ENCODE results near the gene PSMD9.
"Not testable (repeated sequence)": the region's sequence is repeated elsewhere in the genome, so short reads cannot be mapped to it uniquely, and the experiment has no call there.

PSMD9 gene

DNA sequence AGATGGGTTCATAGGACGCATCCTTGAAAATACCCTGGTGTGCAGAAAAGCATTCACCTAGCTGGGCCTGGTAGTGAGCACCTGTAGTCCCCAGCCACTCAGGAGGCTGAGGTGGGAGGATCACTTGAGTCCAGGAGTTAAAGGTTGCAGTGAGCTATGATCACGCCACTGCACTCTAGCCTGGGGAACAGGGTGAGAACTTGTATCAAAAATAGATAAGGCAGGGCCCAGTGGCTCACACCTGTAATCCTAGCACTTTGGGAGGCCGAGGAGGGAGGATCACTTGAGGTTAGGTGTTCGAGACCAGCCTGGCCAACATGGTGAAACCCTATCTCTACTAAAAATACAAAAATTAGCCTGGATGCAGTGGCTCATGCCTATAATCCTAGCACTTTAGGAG, 27.9 kb upstream of the PSMD9 start:
- H3K27me3 Mint-ChIP-seq; H3K9me3 Mint-ChIP-seq; H3K4me1 Mint-ChIP-seq; H3K27ac Mint-ChIP-seq; H3K36me3 Mint-ChIP-seq (ENCODE audit: low read depth); DNase-seq; H3K4me3 Mint-ChIP-seq; ATAC-seq: not testable (repeated sequence)

DNA sequence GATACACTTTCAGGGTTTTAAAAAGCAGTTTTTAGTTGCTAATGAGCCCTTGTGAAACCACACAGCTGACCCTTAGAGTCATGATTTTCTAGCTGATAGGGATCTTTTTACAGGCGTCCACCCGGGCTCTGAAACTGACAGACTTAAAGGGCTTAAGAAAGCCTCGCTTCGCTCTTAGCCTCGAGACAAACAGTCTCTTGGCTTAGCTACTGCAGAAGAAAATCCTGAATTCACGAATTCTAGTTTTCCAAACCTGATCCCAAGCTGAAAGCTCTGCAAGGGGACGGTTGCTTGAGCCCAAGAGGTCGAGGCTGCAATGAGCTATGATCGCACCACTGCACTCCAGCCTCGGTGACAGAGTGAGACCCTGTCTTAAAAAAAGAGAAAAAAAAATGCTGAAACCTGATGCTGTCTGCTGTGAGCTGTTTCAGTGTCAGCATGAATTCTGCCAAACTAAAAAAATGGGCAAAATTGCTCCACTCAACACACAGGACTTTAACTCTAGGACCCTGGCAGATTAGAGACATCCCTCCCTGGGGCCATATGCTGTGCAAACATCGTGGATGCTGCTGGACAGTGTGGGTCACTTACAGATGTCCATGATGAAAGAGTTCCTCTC, 26.8 kb upstream of the PSMD9 start:
- no peaks in the 10 kb centered on the region for H3K36me3 Mint-ChIP-seq (ENCODE audit: low read depth)
- DNase-seq: no peak
- no peaks in the 10 kb centered on the region for H3K27me3 Mint-ChIP-seq

DNA sequence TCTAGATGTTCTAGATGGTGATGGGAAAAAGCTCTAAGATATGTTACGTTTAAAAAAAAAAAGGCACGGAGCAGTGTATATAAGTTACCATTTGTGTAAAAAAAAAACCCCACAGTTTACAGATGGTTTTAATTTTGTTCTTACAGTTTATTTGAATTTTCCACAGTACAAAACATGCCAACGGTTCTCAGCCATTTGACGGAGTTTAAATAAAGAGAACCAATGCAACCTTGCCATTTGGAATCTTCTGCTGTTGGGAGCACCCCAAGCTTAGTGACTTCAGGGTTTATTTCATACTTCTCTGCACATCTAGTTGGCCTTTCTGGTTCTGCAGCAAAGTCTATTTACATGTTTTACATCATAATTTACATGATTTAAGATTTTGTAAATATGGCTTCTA, 22.3 kb upstream of the PSMD9 start:
- Mint-ChIP-seq H3K9me3 (no peaks in the 10 kb centered on the region), H3K4me3 (no peak overlapping the region), H3K27me3 (no peaks in the 10 kb centered on the region), H3K36me3 (ENCODE audit: low read depth) (no peaks in the 10 kb centered on the region), H3K4me1 (no peaks in the 10 kb centered on the region), H3K27ac (no peak overlapping the region)
- no peak for ATAC-seq
- no peak for DNase-seq

More for the DNA sequence above, 26.8 kb upstream of the PSMD9 start:
- Mint-ChIP-seq H3K27ac (no peak overlapping the region), H3K4me3 (no peak overlapping the region), H3K4me1 (no peaks in the 10 kb centered on the region), H3K9me3 (no peaks in the 10 kb centered on the region)
- no peak for ATAC-seq

DNA sequence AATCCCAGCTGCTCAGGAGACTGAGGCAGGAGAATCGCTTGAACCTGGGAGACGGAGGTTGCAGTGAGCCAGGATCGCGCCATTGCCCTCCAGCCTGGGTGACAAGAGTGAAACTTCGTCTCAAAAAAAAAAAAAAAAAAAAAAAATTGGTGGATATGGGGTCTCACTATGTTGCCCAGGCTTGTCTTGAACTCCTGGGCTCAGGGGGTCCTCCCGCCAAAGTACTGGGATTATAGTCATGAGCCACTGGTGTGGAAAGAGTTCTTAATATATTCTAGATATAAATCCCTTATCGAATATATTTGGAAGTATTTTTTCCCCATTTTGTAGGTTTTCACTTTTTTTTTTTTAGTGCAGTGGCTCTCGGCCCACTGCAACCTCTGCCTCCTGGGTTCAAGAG, 19.4 kb upstream of the PSMD9 start:
- H3K4me1 Mint-ChIP-seq; H3K9me3 Mint-ChIP-seq; H3K36me3 Mint-ChIP-seq (ENCODE audit: low read depth): not testable (repeated sequence)

DNA sequence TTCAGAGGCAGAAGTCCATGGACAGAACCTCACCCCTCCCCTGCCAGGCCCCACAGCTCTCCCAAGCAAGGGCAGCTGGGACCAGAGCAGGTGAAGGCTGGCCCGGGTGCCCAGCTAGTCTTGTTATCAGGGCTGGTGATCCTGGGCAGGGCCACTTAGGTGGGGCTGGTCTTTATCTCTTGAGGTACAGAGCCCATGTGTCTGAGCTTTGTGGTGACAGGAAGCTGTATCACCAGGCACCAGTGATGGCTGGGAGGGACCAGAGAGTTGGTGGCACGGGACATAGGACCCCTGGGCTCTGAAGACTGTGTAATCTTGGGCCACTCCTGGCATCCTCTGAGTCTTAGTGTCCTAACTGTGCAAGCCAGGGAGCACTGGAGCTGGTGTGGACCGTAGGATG, 17.1 kb upstream of the PSMD9 start:
- H3K4me1 Mint-ChIP-seq: peaks cover 7% of the 10 kb centered on the region
- no peak overlapping the region for H3K4me3 Mint-ChIP-seq
- no peak for ATAC-seq
- no peaks in the 10 kb centered on the region for H3K27me3 Mint-ChIP-seq
- DNase-seq: no peak
- H3K36me3 Mint-ChIP-seq (ENCODE audit: low read depth): no peaks in the 10 kb centered on the region
- H3K9me3 Mint-ChIP-seq: no peaks in the 10 kb centered on the region
- no peak overlapping the region for H3K27ac Mint-ChIP-seq

More for the DNA sequence above, 19.4 kb upstream of the PSMD9 start:
- not testable (repeated sequence) for ATAC-seq, DNase-seq, H3K27me3 Mint-ChIP-seq, H3K4me3 Mint-ChIP-seq, H3K27ac Mint-ChIP-seq

DNA sequence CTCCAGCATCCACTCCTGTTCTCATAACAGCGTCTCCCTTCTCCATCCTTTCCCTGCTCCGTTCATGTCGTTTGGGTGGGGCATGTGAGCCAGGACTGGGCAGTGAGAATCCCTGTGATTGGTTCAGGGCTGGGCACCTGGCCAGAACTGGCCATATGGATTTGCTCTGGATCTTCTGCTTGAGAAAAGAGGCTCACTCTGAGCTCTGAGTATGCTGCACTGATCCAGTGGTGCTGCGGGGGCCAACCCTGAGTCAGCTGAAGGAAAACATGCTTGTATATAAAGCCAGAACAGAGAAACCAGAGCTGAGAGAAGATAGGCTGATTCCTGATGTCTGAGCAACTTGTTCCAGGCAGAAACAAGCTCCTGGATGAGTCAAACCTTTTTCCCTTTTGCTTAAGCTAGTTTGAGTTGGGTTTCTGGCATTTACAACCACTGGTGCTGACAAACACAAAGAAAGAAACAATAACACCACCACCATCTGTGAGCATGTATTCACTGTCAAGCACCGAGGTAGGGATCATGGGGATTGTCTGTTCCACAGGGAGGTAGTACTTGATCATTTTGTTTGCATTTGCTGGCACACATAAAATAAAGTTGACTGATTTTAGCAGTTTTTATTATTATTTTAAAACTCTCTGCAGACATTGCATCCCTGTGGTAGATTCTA, 15.9 kb upstream of the PSMD9 start:
- Mint-ChIP-seq H3K27me3 (no peaks in the 10 kb centered on the region), H3K4me3 (no peak overlapping the region), H3K4me1 (peaks cover 7% of the 10 kb centered on the region), H3K9me3 (no peaks in the 10 kb centered on the region), H3K27ac (no peak overlapping the region), H3K36me3 (ENCODE audit: low read depth) (no peaks in the 10 kb centered on the region)
- DNase-seq (no peak), ATAC-seq (peak; percentile 77)

DNA sequence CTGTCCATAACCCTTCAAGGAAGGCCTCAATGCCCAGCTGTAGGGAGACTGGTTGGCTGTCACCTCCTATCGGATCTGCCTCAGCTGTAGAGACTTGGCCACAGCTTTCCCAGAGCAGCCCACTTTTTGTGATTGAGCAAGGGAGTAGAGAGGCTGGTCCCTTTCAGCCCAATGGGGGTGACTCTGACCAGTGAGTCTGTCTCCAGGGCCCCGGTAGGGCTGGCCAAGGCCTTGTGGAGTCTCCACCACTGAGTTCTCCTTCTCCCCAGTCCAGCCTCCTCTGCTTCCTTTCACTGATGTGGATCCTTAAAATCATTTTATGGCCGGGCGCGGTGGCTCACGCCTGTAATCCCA, 15.4 kb upstream of the PSMD9 start:
- Mint-ChIP-seq H3K9me3 (no peaks in the 10 kb centered on the region), H3K27ac (no peak overlapping the region), H3K36me3 (ENCODE audit: low read depth) (no peaks in the 10 kb centered on the region), H3K27me3 (no peaks in the 10 kb centered on the region), H3K4me3 (no peak overlapping the region), H3K4me1 (peaks cover 7% of the 10 kb centered on the region)
- no peak for ATAC-seq
- DNase-seq: no peak

DNA sequence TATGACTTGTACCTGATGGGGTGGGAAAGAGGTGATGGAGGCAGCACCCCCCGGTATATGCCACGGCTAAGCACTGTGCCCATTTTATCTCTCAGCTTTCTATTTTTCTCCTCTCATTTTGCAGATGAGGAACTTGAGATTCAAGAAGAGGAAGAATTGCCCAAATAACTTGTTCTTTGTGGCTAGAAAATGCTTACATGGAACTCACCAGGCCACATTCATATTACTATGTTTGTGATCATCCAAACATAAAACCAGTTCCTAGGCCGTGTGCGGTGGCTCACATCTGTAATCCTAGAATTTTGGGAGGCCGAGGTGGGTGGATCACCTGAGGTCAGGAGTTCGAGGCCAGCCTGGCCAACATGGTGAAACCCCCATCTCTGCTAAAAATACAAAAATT, 14.5 kb upstream of the PSMD9 start:
- no peak overlapping the region for H3K27ac Mint-ChIP-seq
- H3K4me1 Mint-ChIP-seq: peaks cover 7% of the 10 kb centered on the region
- H3K36me3 Mint-ChIP-seq (ENCODE audit: low read depth): no peaks in the 10 kb centered on the region
- no peak overlapping the region for H3K4me3 Mint-ChIP-seq
- H3K27me3 Mint-ChIP-seq: no peaks in the 10 kb centered on the region
- ATAC-seq (no peak), DNase-seq (no peak)
- no peaks in the 10 kb centered on the region for H3K9me3 Mint-ChIP-seq

DNA sequence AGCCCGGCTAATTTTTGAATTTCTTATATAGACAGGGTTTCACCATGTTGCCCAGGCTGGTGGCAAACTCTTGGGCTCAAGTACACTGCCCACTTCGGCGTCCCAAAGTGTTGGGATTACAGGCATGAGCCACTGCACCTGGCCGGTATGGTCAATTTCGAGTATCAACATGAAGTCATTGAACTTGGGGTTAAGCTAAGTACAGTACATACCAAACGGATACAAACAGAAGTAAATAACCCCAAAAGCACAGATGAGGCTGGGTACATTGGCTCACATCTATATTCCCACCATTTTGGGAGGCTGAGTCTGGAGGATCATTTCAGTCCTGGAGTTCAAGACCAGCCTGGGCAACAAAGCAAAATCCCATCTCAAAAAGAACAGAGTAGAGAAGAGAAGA, 13.0 kb upstream of the PSMD9 start:
- DNase-seq (no peak), ATAC-seq (no peak)
- Mint-ChIP-seq H3K9me3 (no peaks in the 10 kb centered on the region), H3K27ac (no peak overlapping the region), H3K4me1 (peaks cover 7% of the 10 kb centered on the region), H3K4me3 (no peak overlapping the region), H3K36me3 (ENCODE audit: low read depth) (no peaks in the 10 kb centered on the region), H3K27me3 (no peaks in the 10 kb centered on the region)

DNA sequence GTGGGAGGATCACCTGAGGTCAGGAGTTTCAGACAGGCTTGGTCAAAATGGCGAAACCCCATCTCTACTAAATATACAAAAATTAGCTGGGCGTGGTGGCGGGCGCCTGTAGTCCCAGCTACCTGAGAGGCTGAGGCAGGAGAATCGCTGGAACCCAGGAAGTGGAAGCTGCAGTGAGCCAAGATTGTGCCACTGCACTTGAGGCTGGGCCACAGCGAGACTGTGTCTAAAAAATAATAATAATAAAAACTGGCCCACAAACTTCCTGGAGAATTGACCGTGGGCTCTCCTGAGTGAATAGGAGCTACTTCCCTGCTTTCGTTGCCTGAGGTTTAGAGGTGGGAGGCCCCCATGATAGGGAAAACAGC, 12.5 kb upstream of the PSMD9 start:
- H3K4me3 Mint-ChIP-seq; H3K9me3 Mint-ChIP-seq; DNase-seq; H3K27me3 Mint-ChIP-seq; H3K36me3 Mint-ChIP-seq (ENCODE audit: low read depth); H3K4me1 Mint-ChIP-seq; ATAC-seq; H3K27ac Mint-ChIP-seq: not testable (repeated sequence)

DNA sequence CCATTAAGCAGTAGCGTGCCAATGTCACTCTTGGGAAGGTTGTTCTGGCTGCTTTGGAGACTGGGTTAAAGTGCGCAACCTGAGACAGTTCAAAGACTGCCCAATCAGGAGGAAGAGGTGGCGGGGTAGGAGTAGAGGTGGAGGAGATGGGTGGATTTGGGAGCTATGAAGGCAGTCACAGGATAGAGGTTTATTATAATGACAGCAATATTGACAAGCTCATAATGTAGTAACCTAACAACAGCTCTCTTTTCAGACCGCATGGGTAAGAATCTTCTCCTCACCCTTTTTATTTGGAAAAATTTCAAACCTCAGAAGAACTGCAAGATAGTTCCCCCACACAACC, 5.3 kb upstream of the PSMD9 start:
- no peak for DNase-seq
- Mint-ChIP-seq H3K27ac (no peak overlapping the region), H3K9me3 (no peaks in the 10 kb centered on the region), H3K4me3 (no peak overlapping the region), H3K36me3 (ENCODE audit: low read depth) (no peaks in the 10 kb centered on the region), H3K4me1 (peaks cover 8% of the 10 kb centered on the region), H3K27me3 (no peaks in the 10 kb centered on the region)
- ATAC-seq: no peak

DNA sequence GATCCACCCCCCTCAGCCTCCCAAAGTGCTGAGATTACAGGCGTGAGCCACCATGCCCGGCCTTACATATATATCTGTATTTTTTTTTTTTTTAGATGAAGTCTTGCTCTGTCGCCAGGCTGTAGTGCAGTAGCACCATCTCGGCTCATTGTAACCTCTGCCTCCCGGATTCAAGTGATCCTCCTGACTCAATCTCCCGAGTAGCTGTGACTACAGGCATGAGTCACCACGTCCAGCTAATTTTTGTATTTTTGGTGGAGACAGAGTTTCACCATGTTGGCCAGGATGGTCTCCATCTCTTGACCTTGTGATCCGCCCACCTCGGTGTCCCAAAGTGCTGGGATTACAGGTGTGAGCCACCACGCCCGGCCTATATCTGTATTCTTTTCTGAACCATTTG, 3.5 kb upstream of the PSMD9 start:
- not testable (repeated sequence) for DNase-seq; H3K27me3 Mint-ChIP-seq; H3K4me3 Mint-ChIP-seq; H3K9me3 Mint-ChIP-seq; H3K36me3 Mint-ChIP-seq (ENCODE audit: low read depth); ATAC-seq; H3K27ac Mint-ChIP-seq
- H3K4me1 Mint-ChIP-seq: peaks cover 24% of the 10 kb centered on the region

DNA sequence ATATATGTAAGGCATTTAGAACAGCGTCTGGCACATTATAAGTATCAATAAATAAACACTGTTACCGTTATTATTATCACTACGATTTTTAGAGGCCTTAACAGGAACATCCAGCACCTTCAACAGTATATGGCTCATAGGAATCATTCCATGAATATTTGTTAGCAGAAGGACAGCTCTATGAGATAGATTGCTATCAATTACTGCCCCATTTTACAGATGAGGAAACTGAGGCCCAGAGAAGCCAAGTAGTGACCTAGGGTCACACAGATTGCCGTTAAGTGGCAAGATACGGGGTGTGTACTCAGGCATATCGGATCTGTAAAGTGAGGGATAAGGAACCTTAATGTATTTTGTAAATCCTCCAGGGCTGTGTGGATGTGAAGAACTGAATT, 510 bp upstream of the PSMD9 start:
- Mint-ChIP-seq H3K9me3 (no peaks in the 10 kb centered on the region), H3K27ac (peak overlapping the region; percentile 98), H3K27me3 (no peaks in the 10 kb centered on the region), H3K4me1 (peaks cover 37% of the 10 kb centered on the region), H3K4me3 (peak overlapping the region; percentile 99), H3K36me3 (ENCODE audit: low read depth) (peaks cover 8% of the 10 kb centered on the region)
- ATAC-seq: no peak
- no peak for DNase-seq

DNA sequence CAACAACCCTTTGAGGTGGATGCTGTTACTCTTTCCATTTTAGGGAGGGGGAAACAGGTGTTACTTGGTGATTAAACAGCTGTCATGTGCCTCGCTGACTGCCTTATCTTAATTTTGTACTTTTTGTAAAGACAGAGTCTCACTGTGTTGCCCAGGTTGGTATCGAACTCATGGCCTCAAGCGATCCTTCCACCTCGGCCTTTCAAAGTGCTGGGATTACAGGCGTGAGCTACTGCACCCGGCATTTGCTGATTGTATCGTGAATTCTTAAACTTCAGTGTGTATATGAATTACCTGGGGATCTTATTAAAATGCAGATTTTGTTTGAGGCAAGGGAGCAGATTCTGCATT, 659 bp downstream of the PSMD9 start:
- Mint-ChIP-seq H3K9me3 (no peaks in the 10 kb centered on the region), H3K4me1 (peaks cover 48% of the 10 kb centered on the region), H3K4me3 (peak overlapping the region; percentile 99), H3K36me3 (ENCODE audit: low read depth) (peaks cover 12% of the 10 kb centered on the region), H3K27ac (peak overlapping the region; percentile 98), H3K27me3 (no peaks in the 10 kb centered on the region)
- DNase-seq (no peak), ATAC-seq (no peak)

DNA sequence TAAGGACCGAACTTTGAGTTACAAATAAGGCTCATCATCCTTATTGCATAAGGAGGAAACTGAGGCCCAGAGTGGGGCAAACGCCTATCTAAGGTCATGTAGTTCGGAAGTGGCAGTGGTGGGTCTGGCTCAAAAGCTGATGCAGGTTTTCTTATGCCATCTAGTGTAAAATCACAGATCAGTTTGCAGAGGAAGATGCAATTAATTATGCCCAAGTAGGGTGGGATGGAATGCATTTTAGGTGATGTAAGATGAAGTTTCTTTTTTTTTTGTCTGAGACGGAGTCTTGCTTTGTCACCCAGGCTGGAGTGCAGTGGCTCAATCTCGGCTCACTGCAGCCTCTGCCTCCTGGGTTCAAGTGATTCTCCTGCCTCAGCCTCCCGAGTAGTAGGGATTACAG, 1.1 kb downstream of the PSMD9 start:
- peak overlapping the region; percentile 98 for H3K27ac Mint-ChIP-seq
- not testable (repeated sequence) for H3K9me3 Mint-ChIP-seq, H3K27me3 Mint-ChIP-seq, ATAC-seq, DNase-seq
- peak overlapping the region; percentile 99 for H3K4me3 Mint-ChIP-seq
- peaks cover 52% of the 10 kb centered on the region for H3K4me1 Mint-ChIP-seq
- peaks cover 12% of the 10 kb centered on the region for H3K36me3 Mint-ChIP-seq (ENCODE audit: low read depth)
